KOPT-K1 (cell line): ENCODE results near the gene PDE6G.
"Not testable (repeated sequence)": the region's sequence is repeated elsewhere in the genome, so short reads cannot be mapped to it uniquely, and the experiment has no call there.

Experiments used
- H3K27ac ChIP-seq: fragments of 200-600 bp; sonication (generic); 2 replicates; pipeline ENCODE4 v1.5.1; 2016; ENCODE audit warnings: antibody characterized with exemption, mild to moderate bottlenecking, low read depth, low read length; ENCODE audit not compliant: poor library complexity, severe bottlenecking
- H3K36me3 ChIP-seq: fragments of 200-600 bp; sonication (generic); 2 replicates; pipeline ENCODE4 v1.5.1; 2017; ENCODE audit warnings: antibody characterized with exemption, mild to moderate bottlenecking, low read length, moderate library complexity; ENCODE audit not compliant: insufficient read depth
- H3K9me3 ChIP-seq: fragments of 200-600 bp; sonication (generic); 2 replicates; pipeline ENCODE4 v1.5.1; 2017; ENCODE audit warnings: antibody characterized with exemption, low read length, mild to moderate bottlenecking; ENCODE audit not compliant: insufficient read depth, poor library complexity, severe bottlenecking

PDE6G gene

DNA sequence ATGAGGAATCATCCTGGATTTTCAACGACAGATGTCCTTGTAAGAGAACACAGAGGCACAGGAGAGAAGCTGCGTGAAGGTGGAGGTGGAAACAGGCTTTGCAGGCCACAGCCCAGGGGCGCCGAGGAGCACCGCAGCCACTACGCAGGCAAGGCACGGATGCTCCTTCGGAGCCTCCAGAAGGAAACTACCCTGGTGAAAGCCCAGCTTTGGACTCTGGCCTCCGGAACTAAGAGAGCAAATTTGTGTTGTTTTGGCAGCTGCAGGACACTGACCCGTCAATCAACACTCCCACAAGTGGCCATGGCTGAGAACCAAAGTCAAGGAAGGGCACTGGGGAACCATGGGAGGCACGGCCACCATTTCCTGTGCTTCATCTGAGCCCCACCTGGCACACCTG, 23.8 kb upstream of the PDE6G start:
- Histone ChIP-seq H3K27ac (no peak overlapping the region), H3K36me3 (peaks cover 39% of the 10 kb centered on the region), H3K9me3 (no peaks in the 10 kb centered on the region)

DNA sequence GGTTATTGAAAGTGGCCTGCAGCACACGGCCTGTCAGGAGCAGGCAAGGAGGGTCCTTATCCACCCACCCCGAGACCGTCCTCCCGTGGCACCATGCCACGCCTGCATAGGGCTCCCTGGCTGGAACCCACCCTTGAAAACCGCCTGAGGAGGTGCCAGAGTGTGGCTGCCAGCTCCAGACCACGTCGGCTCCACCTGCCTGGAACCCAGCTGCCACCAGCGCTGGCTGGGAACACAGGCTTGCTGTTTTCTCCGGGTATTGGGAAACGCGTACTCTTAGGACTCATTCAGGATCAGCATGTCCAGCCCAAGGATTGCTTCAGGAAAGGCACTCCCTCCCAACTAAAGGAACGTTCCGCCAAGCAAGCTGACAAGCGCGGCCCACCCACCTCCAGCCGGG, 20.6 kb upstream of the PDE6G start:
- Histone ChIP-seq H3K9me3 (no peaks in the 10 kb centered on the region), H3K36me3 (peaks cover 69% of the 10 kb centered on the region), H3K27ac (no peak overlapping the region)

DNA sequence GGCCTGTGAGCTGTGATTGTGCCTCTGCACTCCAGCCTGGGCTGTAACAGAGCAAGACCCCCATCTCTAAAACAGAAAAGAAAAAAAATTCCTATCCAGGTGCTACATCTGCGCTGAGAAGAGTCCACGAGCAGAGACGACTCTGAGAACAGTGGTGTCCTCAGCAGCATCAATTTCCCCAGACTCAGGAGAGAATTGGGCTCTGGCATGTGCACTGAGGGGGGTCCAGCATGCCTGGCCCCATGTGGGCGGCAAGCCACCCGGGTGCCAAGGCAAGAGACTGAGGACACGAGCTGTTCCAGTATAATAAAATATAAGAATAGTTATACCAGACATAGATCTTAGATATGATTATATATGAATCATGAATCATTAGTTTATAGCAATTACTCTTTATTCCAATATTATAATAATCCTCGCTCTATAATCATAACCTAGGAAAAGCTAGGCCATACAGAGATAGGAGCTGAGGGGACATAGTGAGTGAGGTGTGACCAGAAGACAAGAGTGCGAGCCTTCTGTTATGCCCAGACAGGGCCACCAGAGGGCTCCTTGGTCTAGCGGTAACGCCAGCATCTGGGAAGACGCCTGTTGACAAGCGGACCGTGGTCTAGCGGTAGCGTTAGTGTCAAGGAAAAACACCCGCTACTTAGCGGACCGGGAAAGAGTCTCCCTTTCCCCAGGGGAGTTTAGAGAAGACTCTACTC, 19.3 kb upstream of the PDE6G start:
- H3K36me3 ChIP-seq, result peaks cover 70% of the 10 kb centered on the region
- not testable (repeated sequence) for H3K9me3 ChIP-seq, H3K27ac ChIP-seq

DNA sequence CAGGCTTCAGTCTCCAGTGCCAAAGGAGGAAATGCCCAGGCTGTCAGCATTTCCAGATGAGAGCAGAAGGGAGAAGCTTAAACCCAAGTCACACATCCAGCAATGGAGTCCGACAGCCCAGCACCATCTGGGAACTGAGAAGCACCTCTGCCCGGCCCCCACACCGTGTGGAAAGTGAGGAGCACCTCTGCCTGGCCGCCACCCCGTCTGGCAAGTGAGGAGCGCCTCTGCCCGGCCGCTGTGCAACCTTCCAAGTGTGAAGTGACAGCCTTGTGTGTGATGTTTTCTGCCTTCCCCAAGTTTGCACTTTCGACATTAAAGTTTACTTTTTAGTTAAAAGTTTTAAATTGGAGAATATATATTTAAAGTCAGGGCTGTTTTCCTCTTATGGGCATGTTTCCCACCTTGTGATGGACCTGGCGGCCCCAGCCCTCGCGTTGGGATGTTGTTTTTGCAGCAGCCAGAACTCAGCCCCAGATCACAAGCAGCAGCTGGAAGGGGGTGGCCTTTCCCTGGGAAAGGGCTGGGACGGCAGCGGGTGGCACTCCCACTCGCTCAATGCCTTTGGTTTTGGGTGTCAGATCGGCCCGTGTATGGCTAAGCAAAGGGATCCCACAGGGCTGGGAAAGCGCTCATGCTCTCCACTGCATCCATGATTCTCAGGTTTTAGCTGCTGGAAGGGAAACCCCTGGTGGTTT, 17.4 kb upstream of the PDE6G start:
- no peaks in the 10 kb centered on the region for H3K9me3 ChIP-seq
- H3K27ac ChIP-seq, result no peak overlapping the region
- peaks cover 77% of the 10 kb centered on the region for H3K36me3 ChIP-seq

DNA sequence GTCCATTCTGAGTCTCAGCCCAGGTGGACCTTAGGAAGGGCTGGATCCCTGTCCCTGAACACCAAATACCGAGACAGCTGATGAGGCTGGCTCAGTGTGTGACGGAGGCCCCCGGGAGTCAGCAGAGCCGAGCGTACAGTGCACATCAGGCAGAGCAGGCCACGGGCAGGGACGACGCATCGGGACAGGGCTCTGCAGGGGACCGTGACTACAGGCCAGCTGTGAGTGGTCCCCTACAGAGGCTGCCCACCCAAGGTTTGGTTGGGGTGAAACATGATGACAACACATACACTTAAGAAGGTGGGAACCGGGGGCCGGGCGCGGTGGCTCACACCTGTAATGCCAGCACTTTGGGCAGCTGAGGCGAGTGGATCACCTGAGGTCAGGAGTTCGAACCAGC, 16.6 kb upstream of the PDE6G start:
- no peaks in the 10 kb centered on the region for H3K9me3 ChIP-seq
- H3K36me3 ChIP-seq, result peaks cover 84% of the 10 kb centered on the region
- no peak overlapping the region for H3K27ac ChIP-seq

DNA sequence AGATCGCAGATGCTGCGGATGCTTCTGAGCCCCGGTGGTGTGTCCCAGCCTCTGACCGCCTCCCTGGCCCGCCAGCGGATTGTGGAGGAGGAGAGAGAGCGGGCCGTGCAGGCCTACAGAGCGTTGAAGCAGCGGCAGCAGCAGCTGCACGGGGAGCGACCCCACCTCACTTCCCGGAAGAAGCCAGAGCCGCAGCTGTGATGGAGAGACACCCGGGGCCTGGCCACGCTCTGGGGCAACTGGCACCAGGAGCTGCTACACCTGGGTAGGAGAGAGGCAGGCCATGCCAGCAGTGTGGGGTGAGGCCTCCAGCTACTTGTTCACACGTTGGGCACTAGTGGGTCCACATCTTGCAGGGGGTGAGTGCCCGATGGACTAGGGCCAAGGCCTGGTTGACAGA, 16.2 kb upstream of the PDE6G start:
- peaks cover 85% of the 10 kb centered on the region for H3K36me3 ChIP-seq
- no peaks in the 10 kb centered on the region for H3K9me3 ChIP-seq
- H3K27ac ChIP-seq, result no peak overlapping the region

DNA sequence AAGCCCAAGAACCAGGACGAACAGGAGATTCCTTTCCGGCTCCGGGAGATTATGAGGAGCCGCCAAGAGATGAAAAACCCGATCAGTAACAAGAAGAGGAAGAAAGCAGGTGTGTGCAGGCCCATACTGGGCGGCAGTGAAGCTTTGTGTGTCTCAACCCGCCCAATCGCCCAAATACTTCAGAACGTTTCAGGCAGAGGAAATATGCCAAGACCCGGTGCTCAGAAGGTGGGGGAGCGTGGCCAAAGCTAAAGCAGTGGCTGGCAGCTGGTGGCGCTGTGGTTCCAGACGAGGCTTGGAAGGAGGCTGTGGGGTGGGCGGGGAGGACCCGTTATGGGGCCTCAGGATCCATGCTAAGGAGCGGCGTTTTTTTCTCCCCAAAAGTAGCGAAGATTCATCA, 11.4 kb upstream of the PDE6G start:
- Histone ChIP-seq H3K9me3 (no peaks in the 10 kb centered on the region), H3K27ac (peak overlapping the region; percentile 36), H3K36me3 (peaks cover 63% of the 10 kb centered on the region)

DNA sequence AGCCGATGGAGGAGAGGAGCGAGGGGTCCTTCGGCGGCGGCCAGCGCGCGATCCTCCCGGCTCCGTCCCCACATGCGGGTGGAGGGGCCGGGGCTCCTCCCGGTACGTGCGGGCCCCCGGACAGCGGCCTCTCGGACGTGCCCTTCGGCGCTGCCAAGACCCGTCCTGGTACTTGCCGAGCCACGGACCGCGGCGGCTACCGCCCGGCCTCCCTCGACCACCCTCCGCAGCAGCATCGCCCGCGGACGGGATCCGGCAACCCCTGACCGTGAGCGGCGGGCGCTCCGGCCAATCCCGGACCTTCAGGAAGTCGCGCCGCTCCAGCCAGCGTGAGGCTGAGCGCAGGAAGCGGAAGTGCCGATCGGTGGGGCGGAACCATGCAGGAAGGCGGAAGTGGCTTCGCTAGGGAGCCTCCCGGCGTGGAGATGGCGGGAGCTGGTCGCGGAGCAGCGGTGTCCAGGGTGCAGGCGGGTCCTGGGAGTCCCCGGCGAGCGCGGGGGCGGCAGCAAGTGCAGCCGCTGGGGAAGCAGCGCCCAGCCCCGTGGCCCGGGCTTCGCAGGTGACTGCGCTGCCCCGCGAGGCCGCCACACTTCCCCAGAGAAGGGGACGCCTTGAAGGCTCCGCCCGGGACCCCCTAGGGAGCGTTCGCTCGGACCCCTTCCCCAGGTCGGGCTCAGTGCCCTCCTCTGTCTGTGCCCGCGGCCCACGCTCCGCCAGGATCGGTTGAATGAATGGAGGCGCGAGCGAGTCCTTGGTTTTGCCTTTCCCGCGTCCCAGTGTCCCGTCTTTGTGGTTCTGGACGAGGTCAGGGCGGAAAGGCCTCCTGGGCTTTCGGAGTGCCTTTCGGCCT, 10.2 kb upstream of the PDE6G start, which contains the start of the genes CCDC137 and OXLD1:
Gene CCDC137 (plus strand): TSS at position 396 of the 850 bp plus-strand sequence. CDS start 30 bp downstream, at position 426.
Gene OXLD1 (minus strand): TSS at position 264 of the 850 bp plus-strand sequence. CDS start 28 bp downstream, at position 236.
- no peaks in the 10 kb centered on the region for H3K9me3 ChIP-seq
- H3K27ac ChIP-seq, result peak within 1 kb of the TSS; percentile 88
- H3K36me3 ChIP-seq, result peaks cover 51% of the 10 kb centered on the region

DNA sequence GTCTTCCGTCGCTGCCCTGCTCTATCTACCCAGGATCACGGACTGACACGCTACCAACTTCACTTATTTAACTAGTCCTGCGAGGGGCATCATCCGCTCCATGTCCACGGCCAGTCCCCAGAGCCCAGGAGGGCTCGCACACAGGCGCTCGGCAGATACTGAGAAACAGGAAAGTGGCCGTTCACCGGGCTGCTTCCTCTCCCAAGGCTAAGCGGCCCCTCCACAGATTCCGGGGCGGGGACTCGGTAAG, 9.7 kb upstream of the PDE6G start:
- no peaks in the 10 kb centered on the region for H3K9me3 ChIP-seq
- peak overlapping the region; percentile 88 for H3K27ac ChIP-seq
- peaks cover 45% of the 10 kb centered on the region for H3K36me3 ChIP-seq

DNA sequence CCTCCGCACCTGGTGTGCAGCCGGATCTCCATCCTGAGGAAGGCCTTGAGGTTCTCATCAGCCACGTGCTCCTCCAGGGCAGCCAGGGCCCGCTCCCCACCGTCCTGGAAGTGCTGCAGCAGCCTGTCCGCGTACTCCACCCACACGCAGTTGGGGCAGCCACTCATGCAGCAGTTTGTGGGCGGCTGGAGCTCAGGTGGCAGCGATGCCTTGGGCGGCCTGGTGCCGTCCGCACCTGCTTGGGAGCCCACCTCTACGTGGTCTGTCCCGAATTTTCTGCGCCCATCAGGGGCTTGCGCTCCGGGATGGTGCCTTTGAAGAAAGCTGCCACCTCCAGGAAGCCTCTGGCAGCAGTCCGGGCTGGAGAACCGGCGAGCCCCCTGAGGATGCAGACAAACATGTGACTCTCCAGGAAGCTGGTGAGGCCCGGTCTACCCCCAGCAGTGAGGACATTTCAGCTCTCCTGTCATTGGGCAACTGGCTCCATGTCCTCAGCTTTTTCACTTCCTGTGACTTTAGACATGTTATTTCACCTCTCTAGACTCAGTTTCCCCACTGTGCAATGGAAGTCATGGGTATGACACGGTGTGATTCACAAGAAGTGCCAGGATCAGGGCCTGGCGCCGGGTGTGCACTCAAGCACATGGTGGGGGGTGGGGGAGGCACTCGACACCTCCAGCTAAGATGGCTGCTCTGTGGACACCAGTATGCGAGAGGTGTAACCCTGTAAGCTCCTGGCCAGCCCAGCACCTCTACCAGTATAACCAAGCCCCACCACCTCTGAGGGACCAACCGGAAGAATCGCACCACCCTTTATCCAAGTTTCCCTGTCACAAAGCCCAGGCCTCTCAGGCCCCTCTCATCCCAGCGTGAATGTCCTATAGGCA, 9.1 kb upstream of the PDE6G start:
- Histone ChIP-seq H3K9me3 (no peaks in the 10 kb centered on the region), H3K27ac (peak overlapping the region; percentile 88), H3K36me3 (peaks cover 40% of the 10 kb centered on the region)

DNA sequence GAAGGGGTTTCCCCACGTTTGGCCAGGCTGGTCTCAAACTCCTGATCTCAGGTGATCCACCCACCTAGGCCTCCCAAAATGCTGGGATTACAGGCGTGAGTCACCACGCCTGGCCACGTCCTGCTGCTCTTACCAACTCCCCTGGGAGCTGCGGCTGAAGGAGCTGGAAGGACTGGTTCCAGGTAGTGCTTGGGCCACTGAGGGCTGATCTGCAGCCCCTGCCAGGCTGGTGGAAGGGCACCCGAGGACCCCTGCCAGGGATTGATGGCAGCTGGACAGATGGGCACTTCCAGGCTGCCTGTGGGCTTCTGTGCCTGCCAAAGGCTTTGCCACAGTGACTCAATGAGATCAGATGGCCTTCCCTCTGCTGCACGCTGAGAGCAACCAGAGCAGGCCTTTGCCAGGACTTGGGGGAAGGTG, 7.7 kb upstream of the PDE6G start:
- H3K36me3 ChIP-seq, result peaks cover 26% of the 10 kb centered on the region
- no peaks in the 10 kb centered on the region for H3K9me3 ChIP-seq
- no peak overlapping the region for H3K27ac ChIP-seq

DNA sequence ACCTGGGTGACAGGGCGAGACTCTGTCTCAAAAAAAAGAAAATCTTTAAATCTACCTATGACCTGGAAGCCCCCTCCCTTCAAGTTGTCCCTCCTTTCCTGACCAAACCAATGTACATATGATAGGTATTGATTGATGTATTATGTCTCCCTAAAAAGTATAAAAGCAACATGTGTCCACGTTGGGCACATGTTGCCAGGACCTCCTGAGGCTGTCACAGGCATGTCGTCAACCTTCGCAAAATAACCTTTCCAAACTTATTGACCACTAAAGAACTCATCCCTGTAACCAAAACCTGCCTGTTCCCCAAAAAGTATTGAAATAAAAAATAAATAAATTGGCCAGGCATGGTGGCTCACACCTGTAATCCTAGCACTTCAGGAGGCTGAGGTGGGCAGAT, 5.7 kb upstream of the PDE6G start:
- peaks cover 14% of the 10 kb centered on the region for H3K36me3 ChIP-seq
- H3K27ac ChIP-seq, result no peak overlapping the region

DNA sequence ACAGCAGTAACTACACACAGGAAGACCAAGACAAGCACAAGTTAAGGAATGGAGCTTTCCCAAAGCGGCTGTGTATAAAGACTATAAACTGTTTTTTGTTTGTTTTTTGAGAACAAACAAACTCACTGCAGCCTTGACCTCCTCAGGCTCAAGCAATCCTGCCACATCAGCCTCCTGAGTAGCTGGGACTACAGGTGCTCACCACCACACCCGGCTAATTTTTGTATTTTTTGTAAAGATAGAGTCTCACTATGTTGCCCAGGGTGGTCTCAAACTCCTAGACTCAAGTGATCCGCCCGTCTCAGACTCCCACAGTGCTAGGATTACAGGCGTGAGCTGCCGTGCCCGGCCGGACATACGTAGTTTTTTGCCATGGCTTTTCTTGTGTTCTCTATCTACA, 4.1 kb upstream of the PDE6G start:
- Histone ChIP-seq H3K36me3 (peaks cover 14% of the 10 kb centered on the region), H3K27ac (no peak overlapping the region)

More for the DNA sequence above, 5.7 kb upstream of the PDE6G start:
- H3K9me3 ChIP-seq, result no peaks in the 10 kb centered on the region

DNA sequence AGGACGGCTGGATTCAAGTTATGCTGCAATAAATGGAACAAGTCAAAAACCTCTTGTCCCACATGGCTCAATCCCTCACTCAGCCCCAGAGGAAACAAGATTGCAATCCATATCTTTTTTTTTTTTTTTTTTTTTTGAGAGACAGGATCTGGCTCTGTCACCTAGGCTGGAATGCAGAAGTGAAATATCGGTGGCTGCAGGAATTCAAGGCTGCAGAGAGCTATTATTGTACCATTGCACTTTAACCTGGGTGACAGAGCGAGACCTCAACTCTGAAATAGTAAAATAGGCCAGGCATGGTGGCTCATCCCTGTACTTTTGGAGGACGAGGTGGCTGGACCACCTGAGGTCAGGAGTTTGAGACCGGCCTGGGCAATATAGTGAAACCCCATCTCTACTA, 2.7 kb upstream of the PDE6G start:
- H3K9me3 ChIP-seq, result no peaks in the 10 kb centered on the region
- no peak overlapping the region for H3K27ac ChIP-seq

More for the DNA sequence above, 4.1 kb upstream of the PDE6G start:
- no peaks in the 10 kb centered on the region for H3K9me3 ChIP-seq

More for the DNA sequence above, 2.7 kb upstream of the PDE6G start:
- H3K36me3 ChIP-seq, result peaks cover under 1% of the 10 kb centered on the region; the same call in 1 of the 2 replicates
